Gastrocnemius medialis (tissue), 4 donors: Measurements from ENCODE around the gene PACSIN1.

Experiments used
- CTCF ChIP-seq, 5 experiments: fragments of 450-650 bp in 3 of 5; fragments of 200-600 bp in 2 of 5; sonication (generic) in 2 of 5; IDR thresholded peaks in 4 of 5; conservative IDR thresholded peaks in 1 of 5; 1 replicate in 4 of 5; 2 replicates in 1 of 5; pipeline ENCODE4 v1.5.1; 2016 to 2019; ENCODE audit warnings: antibody characterized with exemption in 5 of 5, mild to moderate bottlenecking in 3 of 5, moderate library complexity in 3 of 5
- POLR2A ChIP-seq, 2 donors: fragments of 450-650 bp; IDR thresholded peaks; one replicate each; pipeline ENCODE4 v1.6.1; 2017; ENCODE audit warnings: antibody characterized with exemption in 2 of 2, mild to moderate bottlenecking in 2 of 2, moderate library complexity in 2 of 2

- TF ChIP-seq POLR2A (IDR thresholded peaks at IDR 0.05) (no peak), CTCF (IDR thresholded peaks at IDR 0.05 in 4 of 5, conservative IDR thresholded peaks at IDR 0.05 in 1 of 5) (no peak)
These were observed 2.6 kb upstream of the PACSIN1 start for GRCh38 chr6:34463299-34463698.
